RWPE2 (cell line): Measurements from ENCODE around the gene TMX4.
"Not testable (repeated sequence)": the region's sequence is repeated elsewhere in the genome, so short reads cannot be mapped to it uniquely, and the experiment has no call there.

Source experiments
- ATAC-seq: fragments of 200-7000 bp; cut with Tn5 transposase; 3 replicates; pipeline ENCODE4 v1.9.1; 2021; ENCODE audit warnings: low read depth
- DNase-seq: peaks from one replicate; pipeline ENCODE4 v3.0.0-alpha.2; 2020; ENCODE audit warnings: low spot score
- H3K27ac ChIP-seq: fragments of 450-650 bp; 2 replicates; pipeline ENCODE4 v1.5.1; 2017; ENCODE audit warnings: mild to moderate bottlenecking; ENCODE audit not compliant: poor library complexity, severe bottlenecking
- H3K27me3 ChIP-seq: fragments of 250-450 bp; sonication (Bioruptor Pico); 2 replicates; pipeline ENCODE4 v1.5.1; 2021; ENCODE audit warnings: mild to moderate bottlenecking, moderate library complexity; ENCODE audit not compliant: insufficient read depth, poor library complexity, severe bottlenecking
- H3K36me3 ChIP-seq: fragments of 250-450 bp; sonication (Bioruptor Pico); 2 replicates; pipeline ENCODE4 v1.5.1; 2020; ENCODE audit warnings: low read depth, mild to moderate bottlenecking, moderate library complexity
- H3K4me1 ChIP-seq: fragments of 250-450 bp; sonication (Bioruptor Pico); 2 replicates; pipeline ENCODE4 v1.5.1; 2021; ENCODE audit warnings: mild to moderate bottlenecking, moderate library complexity; ENCODE audit not compliant: insufficient read depth, poor library complexity, severe bottlenecking
- H3K4me3 ChIP-seq: fragments of 250-450 bp; sonication (Bioruptor Pico); 2 replicates; pipeline ENCODE4 v1.5.1; 2021; ENCODE audit warnings: mild to moderate bottlenecking, moderate library complexity; ENCODE audit not compliant: severe bottlenecking
- H3K9me3 ChIP-seq: fragments of 250-450 bp; sonication (Bioruptor Pico); 2 replicates; pipeline ENCODE4 v1.5.1; 2021; ENCODE audit warnings: mild to moderate bottlenecking, moderate library complexity; ENCODE audit not compliant: severe bottlenecking
- CTCF ChIP-seq: fragments of 450-650 bp; IDR thresholded peaks from one replicate; pipeline ENCODE4 v1.5.1; 2017; ENCODE audit warnings: mild to moderate bottlenecking, moderate library complexity; ENCODE audit not compliant: poor library complexity, severe bottlenecking

TMX4 gene

GRCh38 chr20:7967199-7967844, 52.2 kb downstream of the TMX4 start:
- Histone ChIP-seq H3K9me3 (no peaks in the 10 kb centered on the region), H3K27me3 (no peaks in the 10 kb centered on the region), H3K4me1 (no peaks in the 10 kb centered on the region), H3K27ac (no peak overlapping the region), H3K4me3 (no peak overlapping the region), H3K36me3 (no peaks in the 10 kb centered on the region)
- no peak for DNase-seq
- TF ChIP-seq CTCF, result no peak
- ATAC-seq, result peak; percentile 73

GRCh38 chr20:7966176-7966575, 53.4 kb downstream of the TMX4 start:
- ATAC-seq, result no peak
- no peak overlapping the region for H3K4me3 ChIP-seq
- no peak overlapping the region for H3K27ac ChIP-seq
- no peaks in the 10 kb centered on the region for H3K27me3 ChIP-seq
- no peaks in the 10 kb centered on the region for H3K4me1 ChIP-seq
- H3K36me3 ChIP-seq, result no peaks in the 10 kb centered on the region
- no peak for DNase-seq
- no peak for TF ChIP-seq CTCF
- no peaks in the 10 kb centered on the region for H3K9me3 ChIP-seq

GRCh38 chr20:7959484-7959883, 60.1 kb downstream of the TMX4 start:
- H3K27me3 ChIP-seq, result peaks cover 3% of the 10 kb centered on the region
- no peaks in the 10 kb centered on the region for H3K4me1 ChIP-seq
- H3K27ac ChIP-seq, result no peak overlapping the region
- no peak for TF ChIP-seq CTCF
- H3K9me3 ChIP-seq, result no peaks in the 10 kb centered on the region
- DNase-seq, result no peak
- ATAC-seq, result no peak
- no peak overlapping the region for H3K4me3 ChIP-seq
- H3K36me3 ChIP-seq, result no peaks in the 10 kb centered on the region

- H3K27ac ChIP-seq, H3K36me3 ChIP-seq, H3K4me3 ChIP-seq, H3K27me3 ChIP-seq, ATAC-seq, DNase-seq, H3K9me3 ChIP-seq, H3K4me1 ChIP-seq: not testable (repeated sequence)
Observed at GRCh38 chr20:7956561-7956960, 63.0 kb downstream of the TMX4 start.

GRCh38 chr20:7950387-7950786, 69.2 kb downstream of the TMX4 start:
- no peak for DNase-seq
- no peak overlapping the region for H3K4me3 ChIP-seq
- no peak for TF ChIP-seq CTCF
- H3K27me3 ChIP-seq, result peaks cover 14% of the 10 kb centered on the region
- no peak for ATAC-seq
- H3K27ac ChIP-seq, result no peak overlapping the region
- H3K36me3 ChIP-seq, result no peaks in the 10 kb centered on the region
- no peaks in the 10 kb centered on the region for H3K4me1 ChIP-seq
- no peaks in the 10 kb centered on the region for H3K9me3 ChIP-seq
